Transverse colon (tissue), 4 donors: ENCODE data around the gene RTRAF.

ENCODE experiments used
- CTCF ChIP-seq, 5 experiments: fragments of 200-600 bp in 3 of 5; fragments of 450-650 bp in 2 of 5; sonication (generic) in 3 of 5; IDR thresholded peaks; 1 replicate in 2 of 5; 2 replicates in 3 of 5; pipeline ENCODE4 v1.5.1; 2016 to 2017; ENCODE audit warnings: antibody characterized with exemption in 5 of 5, inconsistent platforms in 3 of 5, mild to moderate bottlenecking in 2 of 5, moderate library complexity in 1 of 5
- EP300 ChIP-seq: sonication (generic); formaldehyde crosslinking; IDR thresholded peaks from one replicate; pipeline ENCODE4 v1.6.1; 2017; ENCODE audit warnings: antibody characterized with exemption, low read depth
- POLR2AphosphoS5 ChIP-seq, 3 donors: sonication (generic); formaldehyde crosslinking; IDR thresholded peaks; one replicate each; pipeline ENCODE4 v1.6.1; 2016; ENCODE audit warnings: antibody characterized with exemption in 3 of 3

GRCh38 chr14:52033101-52033642 is 43.8 kb downstream of the RTRAF start:
- TF ChIP-seq POLR2AphosphoS5 (IDR thresholded peaks at IDR 0.05) (no peak), CTCF (IDR thresholded peaks at IDR 0.05) (no peak), EP300 (no peak)
